HEK293 (cell line): ENCODE data around the gene ZNF853.
A peak's percentile ranks its signal among the peaks of the same experiment; 100 is the strongest.

ENCODE experiments used
- CTCF ChIA-PET: fragments of 350-600 bp; formaldehyde crosslinking; extraction: SDS; loops from one replicate; lab custom pipeline; 2021; ENCODE audit warnings: antibody characterized with exemption; lab: Yijun Ruan, JAX
- POLR2A ChIA-PET: fragments of 300-600 bp; formaldehyde crosslinking; extraction: SDS; loops from one replicate; lab custom pipeline; 2020; ENCODE audit warnings: antibody characterized with exemption, inconsistent platforms; lab: Yijun Ruan, JAX
- H3K27ac ChIP-seq: fragments of 200-500 bp; sonication (Bioruptor generic); 2 replicates; pipeline ENCODE4 v1.5.1; 2014; ENCODE audit warnings: low read depth, low read length, control low read depth, inconsistent platforms; ENCODE audit errors: extremely low read depth
- H3K36me3 ChIP-seq, 2 experiments: fragments of 200-500 bp in 1 of 2; sonication (Bioruptor generic) in 1 of 2; 1 replicate in 1 of 2; 2 replicates in 1 of 2; pipeline ENCODE4 v1.5.1; 2014 to 2017; ENCODE audit warnings: inconsistent platforms in 2 of 2, low read length in 2 of 2; ENCODE audit not compliant: control insufficient read depth in 2 of 2, insufficient read depth in 1 of 2
- H3K4me1 ChIP-seq: fragments of 200-500 bp; sonication (Bioruptor generic); 2 replicates; pipeline ENCODE4 v1.5.1; 2014; ENCODE audit warnings: mild to moderate bottlenecking, low read length, inconsistent platforms; ENCODE audit not compliant: control insufficient read depth, insufficient read depth
- H3K4me3 ChIP-seq: 2 replicates; pipeline ENCODE4 v1.5.1; 2011; ENCODE audit warnings: low read depth, mild to moderate bottlenecking, control low read depth, low read length, moderate library complexity
- H3K9me3 ChIP-seq: fragments of 200-500 bp; sonication (Bioruptor generic); 2 replicates; pipeline ENCODE4 v1.5.1; 2014; ENCODE audit warnings: low read depth, low read length, inconsistent platforms; ENCODE audit not compliant: control insufficient read depth, insufficient read depth
- KLF16 ChIP-seq: fragments of 450-650 bp; formaldehyde crosslinking; IDR thresholded peaks from 2 replicates; pipeline ENCODE4 v1.5.1; 2017; ENCODE audit warnings: missing biosample characterization, missing genetic modification characterization
- PRDM1 ChIP-seq: fragments of 450-650 bp; formaldehyde crosslinking; IDR thresholded peaks from 2 replicates; pipeline ENCODE4; 2016; ENCODE audit warnings: missing biosample characterization, missing genetic modification characterization
- ZBTB8A ChIP-seq: fragments of 450-650 bp; formaldehyde crosslinking; IDR thresholded peaks from 2 replicates; pipeline ENCODE4 v1.5.1; 2016; ENCODE audit warnings: missing biosample characterization, missing genetic modification characterization
- ZNF114 ChIP-seq: fragments of 450-650 bp; formaldehyde crosslinking; IDR thresholded peaks from 2 replicates; pipeline ENCODE4 v1.5.0; 2017; ENCODE audit warnings: missing biosample characterization, missing genetic modification characterization
- ZNF121 ChIP-seq: fragments of 450-650 bp; formaldehyde crosslinking; IDR thresholded peaks from 2 replicates; pipeline ENCODE4 v1.5.1; 2016; ENCODE audit warnings: missing biosample characterization, missing genetic modification characterization
- ZNF221 ChIP-seq: fragments of 450-650 bp; formaldehyde crosslinking; IDR thresholded peaks from 2 replicates; pipeline ENCODE4 v1.5.1; 2017; ENCODE audit warnings: missing biosample characterization, missing genetic modification characterization, borderline replicate concordance
- ZNF423 ChIP-seq: fragments of 450-650 bp; formaldehyde crosslinking; IDR thresholded peaks from 2 replicates; pipeline ENCODE4 v1.5.1; 2016; ENCODE audit warnings: missing biosample characterization, missing genetic modification characterization
- ZNF596 ChIP-seq: fragments of 450-650 bp; IDR thresholded peaks from 2 replicates; pipeline ENCODE4 v1.5.0; 2018; ENCODE audit warnings: missing biosample characterization, mild to moderate bottlenecking, missing genetic modification characterization, moderate library complexity
- ZNF658 ChIP-seq: fragments of 450-650 bp; formaldehyde crosslinking; IDR thresholded peaks from 2 replicates; pipeline ENCODE4; 2016; ENCODE audit warnings: missing biosample characterization, missing genetic modification characterization
- ZNF843 ChIP-seq: fragments of 450-650 bp; formaldehyde crosslinking; IDR thresholded peaks from 2 replicates; pipeline ENCODE4 v1.5.1; 2016; ENCODE audit warnings: missing biosample characterization, missing genetic modification characterization
- TF ChIP-seq, protein P1 (sequence below): fragments of 450-650 bp; formaldehyde crosslinking; IDR thresholded peaks from 2 replicates; pipeline ENCODE4 v1.5.1; 2017; ENCODE audit warnings: missing biosample characterization, missing genetic modification characterization
- TF ChIP-seq, protein P2 (sequence below): fragments of 450-650 bp; formaldehyde crosslinking; IDR thresholded peaks from 2 replicates; pipeline ENCODE4 v1.5.1; 2016; ENCODE audit warnings: missing biosample characterization, missing genetic modification characterization
- TF ChIP-seq, protein P3 (sequence below): fragments of 450-650 bp; formaldehyde crosslinking; IDR thresholded peaks from 2 replicates; pipeline ENCODE4 v1.5.1; 2017; ENCODE audit warnings: missing biosample characterization, missing genetic modification characterization
- TF ChIP-seq, protein P4 (sequence below): fragments of 450-650 bp; formaldehyde crosslinking; IDR thresholded peaks from 2 replicates; pipeline ENCODE4 v1.5.1; 2016; ENCODE audit warnings: missing biosample characterization, missing genetic modification characterization

The ZNF853 gene

DNA sequence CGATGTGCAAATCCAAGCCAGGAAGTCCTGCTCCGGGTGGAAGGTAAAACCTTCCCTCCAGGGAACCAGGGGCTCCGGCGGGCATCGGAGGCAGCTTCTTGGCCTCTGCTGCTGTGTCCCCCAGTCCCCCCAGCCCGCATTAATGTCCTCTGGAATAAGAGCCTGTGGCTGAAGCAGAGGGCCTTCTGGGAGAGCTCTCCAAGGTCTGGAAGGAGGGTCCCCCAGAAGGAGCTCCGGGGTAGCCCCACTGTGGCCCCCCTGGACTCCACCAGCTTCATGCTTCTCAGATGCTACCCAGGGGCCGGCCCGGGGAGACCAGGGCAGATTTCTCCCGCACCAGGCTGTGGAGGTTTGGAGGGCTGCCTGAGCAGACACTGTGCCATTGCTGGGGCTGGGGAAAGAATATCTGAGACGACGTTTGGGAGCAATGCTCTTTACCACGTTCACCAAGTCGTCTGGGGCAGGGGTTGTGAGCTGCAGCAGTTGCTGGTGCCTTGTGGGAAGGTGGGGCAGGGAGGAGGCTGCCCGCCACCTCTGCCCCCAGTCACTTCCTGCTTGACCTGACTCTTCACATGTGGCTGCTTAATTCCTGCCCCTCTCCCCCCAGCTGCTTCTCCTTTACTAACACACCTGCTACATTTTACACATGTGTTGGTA is 8.3 kb downstream of the ZNF853 start:
- no peaks in the 10 kb centered on the region for H3K9me3 ChIP-seq
- no peak overlapping the region for H3K27ac ChIP-seq
- peaks cover 7 to 31% of the 10 kb centered on the region in 2 experiments; a peak in 2 of 3 replicates for H3K36me3 ChIP-seq
- ChIA-PET POLR2A (no interaction called here), CTCF (no interaction called here)
- no peak overlapping the region for H3K4me3 ChIP-seq
- TF ChIP-seq ZNF596 (tag by site-specific recombination) (no peak), ZNF658 (tag by site-specific recombination) (no peak), ZNF121 (no peak), ZNF843 (tag by site-specific recombination) (no peak), ZNF221 (tag by site-specific recombination) (no peak)
- TF ChIP-seq, protein P1, sequence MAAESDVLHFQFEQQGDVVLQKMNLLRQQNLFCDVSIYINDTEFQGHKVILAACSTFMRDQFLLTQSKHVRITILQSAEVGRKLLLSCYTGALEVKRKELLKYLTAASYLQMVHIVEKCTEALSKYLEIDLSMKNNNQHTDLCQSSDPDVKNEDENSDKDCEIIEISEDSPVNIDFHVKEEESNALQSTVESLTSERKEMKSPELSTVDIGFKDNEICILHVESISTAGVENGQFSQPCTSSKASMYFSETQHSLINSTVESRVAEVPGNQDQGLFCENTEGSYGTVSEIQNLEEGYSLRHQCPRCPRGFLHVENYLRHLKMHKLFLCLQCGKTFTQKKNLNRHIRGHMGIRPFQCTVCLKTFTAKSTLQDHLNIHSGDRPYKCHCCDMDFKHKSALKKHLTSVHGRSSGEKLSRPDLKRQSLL, result no peak
- TF ChIP-seq, protein P2, sequence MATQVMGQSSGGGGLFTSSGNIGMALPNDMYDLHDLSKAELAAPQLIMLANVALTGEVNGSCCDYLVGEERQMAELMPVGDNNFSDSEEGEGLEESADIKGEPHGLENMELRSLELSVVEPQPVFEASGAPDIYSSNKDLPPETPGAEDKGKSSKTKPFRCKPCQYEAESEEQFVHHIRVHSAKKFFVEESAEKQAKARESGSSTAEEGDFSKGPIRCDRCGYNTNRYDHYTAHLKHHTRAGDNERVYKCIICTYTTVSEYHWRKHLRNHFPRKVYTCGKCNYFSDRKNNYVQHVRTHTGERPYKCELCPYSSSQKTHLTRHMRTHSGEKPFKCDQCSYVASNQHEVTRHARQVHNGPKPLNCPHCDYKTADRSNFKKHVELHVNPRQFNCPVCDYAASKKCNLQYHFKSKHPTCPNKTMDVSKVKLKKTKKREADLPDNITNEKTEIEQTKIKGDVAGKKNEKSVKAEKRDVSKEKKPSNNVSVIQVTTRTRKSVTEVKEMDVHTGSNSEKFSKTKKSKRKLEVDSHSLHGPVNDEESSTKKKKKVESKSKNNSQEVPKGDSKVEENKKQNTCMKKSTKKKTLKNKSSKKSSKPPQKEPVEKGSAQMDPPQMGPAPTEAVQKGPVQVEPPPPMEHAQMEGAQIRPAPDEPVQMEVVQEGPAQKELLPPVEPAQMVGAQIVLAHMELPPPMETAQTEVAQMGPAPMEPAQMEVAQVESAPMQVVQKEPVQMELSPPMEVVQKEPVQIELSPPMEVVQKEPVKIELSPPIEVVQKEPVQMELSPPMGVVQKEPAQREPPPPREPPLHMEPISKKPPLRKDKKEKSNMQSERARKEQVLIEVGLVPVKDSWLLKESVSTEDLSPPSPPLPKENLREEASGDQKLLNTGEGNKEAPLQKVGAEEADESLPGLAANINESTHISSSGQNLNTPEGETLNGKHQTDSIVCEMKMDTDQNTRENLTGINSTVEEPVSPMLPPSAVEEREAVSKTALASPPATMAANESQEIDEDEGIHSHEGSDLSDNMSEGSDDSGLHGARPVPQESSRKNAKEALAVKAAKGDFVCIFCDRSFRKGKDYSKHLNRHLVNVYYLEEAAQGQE (tag by site-specific recombination), result peak; percentile 61; the same call in 1 of the 2 replicates
- H3K4me1 ChIP-seq, result no peaks in the 10 kb centered on the region

DNA sequence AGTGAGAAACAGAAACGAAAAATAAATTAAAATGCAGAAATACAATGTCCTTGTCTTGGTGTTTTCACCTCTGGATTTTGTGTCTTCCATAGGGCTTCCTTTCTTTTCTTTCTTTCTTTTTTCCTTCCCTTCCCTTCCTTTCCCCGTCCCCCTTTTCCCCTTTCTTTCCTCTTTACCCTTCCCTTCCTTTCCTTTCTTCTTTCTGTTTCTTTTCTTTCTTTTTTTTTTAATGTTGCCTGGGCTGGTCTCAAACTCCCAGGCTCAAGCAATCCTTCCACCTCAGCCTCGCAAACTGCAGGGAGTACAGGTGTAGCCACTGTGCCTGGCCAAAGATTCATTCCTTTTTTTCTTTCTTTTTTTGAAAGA is 8.8 kb downstream of the ZNF853 start:
- Histone ChIP-seq H3K9me3 (no peaks in the 10 kb centered on the region), H3K4me3 (no peak overlapping the region), H3K36me3 (peaks cover 4 to 31% of the 10 kb centered on the region in 2 experiments; a peak in 2 of 3 replicates)
- TF ChIP-seq ZNF423 (tag by site-specific recombination) (no peak), ZNF658 (tag by site-specific recombination) (no peak), ZNF114 (no peak), ZBTB8A (tag by site-specific recombination) (no peak), KLF16 (tag by site-specific recombination) (no peak), PRDM1 (tag by site-specific recombination) (peak; percentile 64)
- TF ChIP-seq, all 188 proteins: peak for 1
- no peak overlapping the region for H3K27ac ChIP-seq
- POLR2A ChIA-PET, result no interaction called here
- CTCF ChIA-PET, result no interaction called here
- no peaks in the 10 kb centered on the region for H3K4me1 ChIP-seq

DNA sequence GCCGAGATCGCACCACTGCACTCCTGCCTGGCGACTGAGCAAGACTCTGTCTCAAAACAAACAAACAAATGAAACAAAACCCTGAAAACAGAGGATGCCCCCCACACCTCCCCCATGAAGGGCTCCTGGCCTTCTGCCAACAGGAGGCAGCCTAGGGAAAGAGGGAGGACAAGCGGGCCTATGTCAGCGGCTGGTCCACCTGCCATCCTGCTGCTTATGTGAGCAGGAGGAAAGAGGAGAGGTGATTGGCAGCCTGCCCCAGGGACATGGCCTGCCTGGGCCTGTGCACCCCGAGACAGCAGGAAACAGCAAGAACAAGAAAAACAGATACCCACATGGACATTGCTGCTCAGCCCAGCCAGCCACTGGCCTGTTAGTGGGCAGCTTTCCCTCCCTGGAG is 12.6 kb downstream of the ZNF853 start:
- no peaks in the 10 kb centered on the region for H3K4me1 ChIP-seq
- POLR2A ChIA-PET, result no interaction called here
- TF ChIP-seq, protein P3, sequence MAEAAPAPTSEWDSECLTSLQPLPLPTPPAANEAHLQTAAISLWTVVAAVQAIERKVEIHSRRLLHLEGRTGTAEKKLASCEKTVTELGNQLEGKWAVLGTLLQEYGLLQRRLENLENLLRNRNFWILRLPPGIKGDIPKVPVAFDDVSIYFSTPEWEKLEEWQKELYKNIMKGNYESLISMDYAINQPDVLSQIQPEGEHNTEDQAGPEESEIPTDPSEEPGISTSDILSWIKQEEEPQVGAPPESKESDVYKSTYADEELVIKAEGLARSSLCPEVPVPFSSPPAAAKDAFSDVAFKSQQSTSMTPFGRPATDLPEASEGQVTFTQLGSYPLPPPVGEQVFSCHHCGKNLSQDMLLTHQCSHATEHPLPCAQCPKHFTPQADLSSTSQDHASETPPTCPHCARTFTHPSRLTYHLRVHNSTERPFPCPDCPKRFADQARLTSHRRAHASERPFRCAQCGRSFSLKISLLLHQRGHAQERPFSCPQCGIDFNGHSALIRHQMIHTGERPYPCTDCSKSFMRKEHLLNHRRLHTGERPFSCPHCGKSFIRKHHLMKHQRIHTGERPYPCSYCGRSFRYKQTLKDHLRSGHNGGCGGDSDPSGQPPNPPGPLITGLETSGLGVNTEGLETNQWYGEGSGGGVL (tag by site-specific recombination), result peak; percentile 46; the same call in 1 of the 2 replicates
- TF ChIP-seq, protein P4, sequence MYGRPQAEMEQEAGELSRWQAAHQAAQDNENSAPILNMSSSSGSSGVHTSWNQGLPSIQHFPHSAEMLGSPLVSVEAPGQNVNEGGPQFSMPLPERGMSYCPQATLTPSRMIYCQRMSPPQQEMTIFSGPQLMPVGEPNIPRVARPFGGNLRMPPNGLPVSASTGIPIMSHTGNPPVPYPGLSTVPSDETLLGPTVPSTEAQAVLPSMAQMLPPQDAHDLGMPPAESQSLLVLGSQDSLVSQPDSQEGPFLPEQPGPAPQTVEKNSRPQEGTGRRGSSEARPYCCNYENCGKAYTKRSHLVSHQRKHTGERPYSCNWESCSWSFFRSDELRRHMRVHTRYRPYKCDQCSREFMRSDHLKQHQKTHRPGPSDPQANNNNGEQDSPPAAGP (tag by site-specific recombination), result no peak
- H3K36me3 ChIP-seq, result peaks cover 4 to 10% of the 10 kb centered on the region in 2 experiments; a peak in 2 of 3 replicates
- no peak overlapping the region for H3K4me3 ChIP-seq
- H3K27ac ChIP-seq, result no peak overlapping the region
- no peaks in the 10 kb centered on the region for H3K9me3 ChIP-seq
- CTCF ChIA-PET, result interaction anchor here (0.6 kb wide), 1 partner anchor 81 kb away, joined by 3 read pairs; no protein-coding TSS in a partner anchor
